ENCODE measurements around the gene EMC6. TPM values are rescaled to one million over a fixed set of nuclear protein-coding genes. Genes with fewer than 3 reads are reported as not detected.

The EMC6 gene
- total RNA-seq, 1 experiment from 2014 or later = 72.2 TPM

DNA sequence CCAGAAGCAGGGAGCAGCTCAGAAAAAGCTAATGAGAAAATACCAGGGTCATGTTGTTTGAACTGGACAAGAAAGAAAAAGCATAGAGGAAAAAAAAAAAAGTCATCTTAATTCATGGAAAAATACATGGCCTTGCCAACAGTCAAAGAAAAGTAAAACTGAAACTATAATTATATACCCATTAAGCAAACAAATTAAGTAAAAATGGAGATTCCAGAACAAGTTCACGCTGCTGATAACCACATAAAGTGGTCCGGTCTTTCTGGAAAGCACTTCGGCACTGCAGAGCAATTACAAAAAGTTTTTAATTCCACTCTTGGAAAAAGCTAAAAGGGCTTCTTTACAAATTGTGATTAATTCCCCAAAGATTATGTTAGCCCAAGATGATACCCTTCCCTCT lies 39.8 kb downstream of the EMC6 start:
- H3K79me1 ChIP-seq (ENCODE audit: insufficient read depth, low read depth, low read length, poor library complexity, severe bottlenecking) = no peaks in the 10 kb centered on the region
- H2AFZ ChIP-seq (ENCODE audit: low read length) = no peak overlapping the region
- Mint-ChIP-seq H3K27me3 (ENCODE audit: low read depth) (no peaks in the 10 kb centered on the region), H3K4me1 (peaks cover 3 to 5% of the 10 kb centered on the region in 2 experiments; a peak in 2 of 4 replicates), H3K4me3 (no peak overlapping the region), H3K9me3 (no peaks in the 10 kb centered on the region), H3K36me3 (ENCODE audit: insufficient read depth in 1 of 3, low read depth in 3 of 3) (peaks cover 0 to 17% (median 7%) of the 10 kb centered on the region in 3 experiments; a peak in 4 of 7 replicates), H3K27ac (peak overlapping the region in 1 of 3 experiments; percentile 50; a peak in 1 of 7 replicates)
- H2BK120ac ChIP-seq (ENCODE audit: low read depth, low read length, poor library complexity, severe bottlenecking) = no peak overlapping the region
- no peaks in the 10 kb centered on the region for H3K27me3 ChIP-seq (ENCODE audit: insufficient read depth, low read length)
- DNase-seq = no peak
- H2BK15ac ChIP-seq (ENCODE audit: low read depth, low read length) = no peak overlapping the region
- H3T11ph ChIP-seq (ENCODE audit: low read length) = no peak overlapping the region
- H2BK20ac ChIP-seq (ENCODE audit: low read depth, low read length, poor library complexity, severe bottlenecking) = no peak overlapping the region
- no peak overlapping the region for H4K8ac ChIP-seq (replicated peaks; ENCODE audit: insufficient read length, low read depth, low read length)
- no CpG with 5 or more reads among the region's 3 CpGs for WGBS (ENCODE audit: extremely low coverage, insufficient read length, low lambda C conversion rate)
- H3K4me2 ChIP-seq (ENCODE audit: insufficient read depth, insufficient read length, low read length) = no peak overlapping the region
- H3K4me1 ChIP-seq (ENCODE audit: insufficient read depth, low read length) = no peaks in the 10 kb centered on the region
- H3K4ac ChIP-seq (ENCODE audit: low read depth, low read length) = no peak overlapping the region
- H2AK5ac ChIP-seq (ENCODE audit: insufficient read length, low read length) = no peak overlapping the region
- H2BK12ac ChIP-seq (ENCODE audit: insufficient read length, low read depth, low read length) = no peak overlapping the region
- no peak overlapping the region for H3K14ac ChIP-seq (ENCODE audit: insufficient read depth, low read length)
- no peak overlapping the region for H3K27ac ChIP-seq (ENCODE audit: insufficient read length, low read depth, low read length)
- H3K56ac ChIP-seq (ENCODE audit: insufficient read length, low read depth, low read length) = no peak overlapping the region
- no peak overlapping the region for H3K9ac ChIP-seq (ENCODE audit: extremely low read depth, insufficient read length, low read length)
- H4K5ac ChIP-seq (ENCODE audit: insufficient read length, low read depth, low read length) = no peak overlapping the region
- no peak overlapping the region for H3K23ac ChIP-seq (ENCODE audit: insufficient read length, low read depth, low read length)
- no peak overlapping the region for H2BK5ac ChIP-seq (ENCODE audit: insufficient read length, low read length)
- no peak overlapping the region for H4K91ac ChIP-seq (ENCODE audit: insufficient read length, low read depth, low read length)
- no peaks in the 10 kb centered on the region for H3K23me2 ChIP-seq (ENCODE audit: insufficient read length, low read depth, low read length, poor library complexity, severe bottlenecking)
- no peak overlapping the region for H3K18ac ChIP-seq (ENCODE audit: insufficient read length, low read depth, low read length)
- H4K20me1 ChIP-seq (ENCODE audit: control insufficient read depth, insufficient read depth, insufficient read length) = no peaks in the 10 kb centered on the region
- H3K9me3 ChIP-seq (ENCODE audit: control insufficient read depth, low read depth, low read length) = no peaks in the 10 kb centered on the region
- TF ChIP-seq CTCF (conservative IDR thresholded peaks at IDR 0.05) = no peak
- H3K79me2 ChIP-seq (ENCODE audit: insufficient read depth, low read length) = no peaks in the 10 kb centered on the region
